Measurements from ENCODE around the gene RBP7.

RBP7 gene

DNA sequence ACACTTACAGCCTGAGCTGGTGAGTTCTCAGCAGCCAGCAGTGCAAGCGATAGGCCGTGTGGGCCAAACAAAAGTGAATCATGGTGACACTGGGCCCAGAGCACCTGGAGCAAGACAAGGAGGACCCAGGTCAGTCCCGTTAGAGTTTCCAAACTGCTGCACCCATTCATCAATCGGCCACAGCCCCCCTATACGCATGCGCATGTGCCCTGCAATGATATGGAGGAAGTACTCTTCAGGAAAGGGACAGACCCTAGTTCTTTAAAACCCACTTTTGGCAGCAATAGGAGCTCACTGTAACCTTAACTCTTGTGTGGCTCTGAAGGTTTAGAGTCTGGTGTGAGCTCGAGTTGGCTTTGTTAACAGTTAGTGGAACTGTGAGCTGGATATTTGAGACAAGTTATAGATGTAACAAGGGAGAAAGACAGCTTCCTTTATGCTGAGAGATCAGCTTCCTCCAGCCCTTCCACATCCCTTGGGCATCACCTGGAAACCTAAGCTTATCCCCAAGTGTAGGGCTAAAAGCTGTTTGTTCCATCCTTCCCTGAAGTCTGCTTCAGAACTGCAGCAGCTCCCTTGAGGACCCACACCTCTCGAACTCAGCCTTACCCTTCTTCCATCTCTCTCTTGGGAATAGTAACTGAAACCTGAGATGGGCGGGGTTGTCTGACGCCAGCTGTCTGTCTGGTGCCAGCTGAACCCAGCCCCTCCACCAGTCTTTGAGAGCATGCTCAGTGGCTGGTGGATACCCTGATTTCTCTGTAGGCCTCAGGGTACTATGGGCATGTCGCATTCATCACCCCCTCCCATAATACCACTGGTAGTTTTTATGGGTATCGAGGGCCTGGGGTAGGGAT lies 36.1 kb upstream of the RBP7 start:
- no peaks in the 10 kb centered on the region for H3K9me2 ChIP-seq (replicated peaks; ENCODE audit: low read depth, low read length)
- peaks cover 9% of the 10 kb centered on the region for H3K4me1 ChIP-seq (ENCODE audit: insufficient read depth, low read length, poor library complexity, severe bottlenecking)
- H3F3A ChIP-seq (ENCODE audit: low read depth): no peaks in the 10 kb centered on the region
- no peaks in the 10 kb centered on the region for H3K36me3 ChIP-seq (ENCODE audit: insufficient read depth, low read length)
- H3K9ac ChIP-seq (ENCODE audit: low read depth, low read length, poor library complexity, severe bottlenecking): peak overlapping the region; percentile 5
- no peaks in the 10 kb centered on the region for H4K20me1 ChIP-seq (ENCODE audit: insufficient read depth, low read length, poor library complexity, severe bottlenecking)
- H3K9me3 ChIP-seq (ENCODE audit: insufficient read depth, low read depth, low read length): no peaks in the 10 kb centered on the region
- no peak overlapping the region for H3K4me3 ChIP-seq (ENCODE audit: low read length, poor library complexity, severe bottlenecking)
- no peaks in the 10 kb centered on the region for H3K27me3 ChIP-seq (ENCODE audit: insufficient read depth, low read length, poor library complexity, severe bottlenecking)
- no peaks in the 10 kb centered on the region for H3K79me2 ChIP-seq (ENCODE audit: insufficient read depth, low read length)
- TF ChIP-seq EZH2phosphoT487 (IDR thresholded peaks at IDR 0.05; ENCODE audit: borderline replicate concordance) (no peak), CTCF (conservative IDR thresholded peaks at IDR 0.05; ENCODE audit: low read length) (no peak)
- H3K4me2 ChIP-seq (ENCODE audit: low read depth, low read length, poor library complexity, severe bottlenecking): peak overlapping the region; percentile 50
- peak overlapping the region; percentile 79; the same call in 1 of the 2 replicates for H2AFZ ChIP-seq (ENCODE audit: low read length)

- Histone ChIP-seq H4K20me1 (ENCODE audit: insufficient read depth, low read length, poor library complexity, severe bottlenecking) (no peaks in the 10 kb centered on the region), H3K9ac (ENCODE audit: low read depth, low read length, poor library complexity, severe bottlenecking) (no peak overlapping the region), H3K4me3 (ENCODE audit: low read length, poor library complexity, severe bottlenecking) (no peak overlapping the region), H3K36me3 (ENCODE audit: insufficient read depth, low read length) (no peaks in the 10 kb centered on the region), H3K9me2 (replicated peaks; ENCODE audit: low read depth, low read length) (no peaks in the 10 kb centered on the region), H3K4me2 (ENCODE audit: low read depth, low read length, poor library complexity, severe bottlenecking) (no peak overlapping the region), H3K9me3 (ENCODE audit: insufficient read depth, low read depth, low read length) (no peaks in the 10 kb centered on the region), H3K4me1 (ENCODE audit: insufficient read depth, low read length, poor library complexity, severe bottlenecking) (no peaks in the 10 kb centered on the region), H3K27me3 (ENCODE audit: insufficient read depth, low read length, poor library complexity, severe bottlenecking) (no peaks in the 10 kb centered on the region), H3K79me2 (ENCODE audit: insufficient read depth, low read length) (no peaks in the 10 kb centered on the region), H3F3A (ENCODE audit: low read depth) (no peaks in the 10 kb centered on the region), H2AFZ (ENCODE audit: low read length) (no peak overlapping the region)
- TF ChIP-seq EZH2phosphoT487 (IDR thresholded peaks at IDR 0.05; ENCODE audit: borderline replicate concordance) (no peak), CTCF (conservative IDR thresholded peaks at IDR 0.05; ENCODE audit: low read length) (no peak)
Measured at GRCh38 chr1:9984253-9984652, 12.8 kb upstream of the RBP7 start.

DNA sequence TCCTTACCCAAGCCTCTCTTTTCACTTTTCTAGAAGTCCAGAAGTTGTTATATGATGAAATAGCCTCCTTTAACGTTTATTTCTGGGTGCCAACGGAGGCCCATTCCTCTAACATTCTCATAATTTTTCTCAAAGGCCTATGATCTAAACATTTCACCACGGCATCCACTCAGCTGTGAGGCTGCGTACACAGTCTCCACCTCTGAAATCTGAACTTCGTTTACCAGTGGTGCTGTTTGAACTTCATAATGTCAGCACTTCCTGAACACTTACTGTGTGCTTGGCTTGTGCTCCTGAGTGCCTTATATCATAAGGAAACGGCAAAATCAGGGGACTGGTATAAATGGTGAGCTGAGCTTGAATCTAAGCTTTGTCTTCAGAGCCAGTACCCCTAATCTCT lies 12.0 kb upstream of the RBP7 start:
- no peak overlapping the region for H3K9ac ChIP-seq (ENCODE audit: low read depth, low read length, poor library complexity, severe bottlenecking)

More for the DNA sequence above, 12.0 kb upstream of the RBP7 start:
- Histone ChIP-seq H3K4me3 (ENCODE audit: low read length, poor library complexity, severe bottlenecking) (no peak overlapping the region), H3K36me3 (ENCODE audit: insufficient read depth, low read length) (no peaks in the 10 kb centered on the region), H3F3A (ENCODE audit: low read depth) (no peaks in the 10 kb centered on the region), H3K4me1 (ENCODE audit: insufficient read depth, low read length, poor library complexity, severe bottlenecking) (no peaks in the 10 kb centered on the region), H3K27me3 (ENCODE audit: insufficient read depth, low read length, poor library complexity, severe bottlenecking) (no peaks in the 10 kb centered on the region), H3K9me2 (replicated peaks; ENCODE audit: low read depth, low read length) (no peaks in the 10 kb centered on the region), H3K4me2 (ENCODE audit: low read depth, low read length, poor library complexity, severe bottlenecking) (no peak overlapping the region), H3K9me3 (ENCODE audit: insufficient read depth, low read depth, low read length) (no peaks in the 10 kb centered on the region), H2AFZ (ENCODE audit: low read length) (no peak overlapping the region), H4K20me1 (ENCODE audit: insufficient read depth, low read length, poor library complexity, severe bottlenecking) (no peaks in the 10 kb centered on the region), H3K79me2 (ENCODE audit: insufficient read depth, low read length) (no peaks in the 10 kb centered on the region)
- TF ChIP-seq CTCF (conservative IDR thresholded peaks at IDR 0.05; ENCODE audit: low read length) (no peak), EZH2phosphoT487 (IDR thresholded peaks at IDR 0.05; ENCODE audit: borderline replicate concordance) (no peak)

Measured in Loucy (cell line).